GM19438 (cell line): Measurements from ENCODE around the gene ALX4.

ENCODE experiments used
- ATAC-seq: cut with Tn5 transposase; IDR thresholded peaks from one replicate; pipeline ENCODE4 v1.9.1; 2021; ENCODE audit warnings: low read depth; ENCODE audit not compliant: unreplicated experiment

The ALX4 gene

DNA sequence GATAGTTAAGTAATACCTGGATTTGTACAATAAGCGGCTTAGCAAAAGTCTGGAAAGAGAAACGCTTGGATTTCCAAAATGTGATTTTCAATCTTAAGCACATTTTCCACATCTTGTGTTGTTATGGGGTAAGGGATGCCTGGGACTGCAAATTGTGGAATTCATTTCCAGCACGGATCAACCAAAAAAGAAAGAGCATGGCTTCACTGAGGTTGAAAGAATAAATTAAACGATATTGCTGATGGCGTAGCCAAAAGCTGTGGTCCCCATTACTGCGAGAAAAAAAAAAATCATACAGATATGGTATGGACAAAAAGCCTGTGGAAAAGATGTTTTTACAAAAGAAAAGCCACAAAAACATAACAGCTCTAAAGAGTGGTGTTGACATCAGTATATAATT, 26.0 kb upstream of the ALX4 start:
- no peak for ATAC-seq

DNA sequence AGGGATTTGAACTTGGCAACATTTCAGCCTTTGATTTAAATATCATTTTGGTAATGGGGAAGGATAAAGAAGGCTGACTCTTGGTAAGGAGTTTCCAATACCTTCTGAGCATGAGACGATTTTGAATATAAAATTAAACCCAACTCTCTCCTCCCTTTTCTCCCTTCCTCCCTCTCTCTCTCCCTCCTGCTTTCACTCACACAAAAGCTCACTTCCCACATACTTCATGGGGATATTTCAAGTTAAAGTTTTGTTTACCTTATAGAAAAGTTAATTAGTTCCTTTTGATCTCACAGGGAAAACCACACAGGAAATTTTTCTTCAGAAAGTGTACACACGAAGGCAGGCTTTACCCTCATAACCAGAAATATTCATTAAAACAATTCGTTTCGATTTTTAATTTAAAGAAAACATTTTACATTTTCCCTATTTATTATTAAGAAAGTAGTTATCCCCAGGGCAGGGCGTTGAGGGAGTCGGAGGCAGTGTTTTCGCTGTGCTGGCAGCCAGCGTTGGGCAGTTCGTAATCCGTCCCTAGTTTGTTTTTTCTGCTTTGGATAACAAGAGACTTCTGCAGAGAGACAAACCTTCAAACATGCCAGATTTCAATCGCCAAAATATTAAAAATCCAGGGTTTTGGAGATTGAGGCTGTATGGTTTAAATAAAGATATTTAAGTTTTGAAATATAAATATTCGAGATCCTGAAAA, 25.3 kb upstream of the ALX4 start:
- no peak for ATAC-seq

DNA sequence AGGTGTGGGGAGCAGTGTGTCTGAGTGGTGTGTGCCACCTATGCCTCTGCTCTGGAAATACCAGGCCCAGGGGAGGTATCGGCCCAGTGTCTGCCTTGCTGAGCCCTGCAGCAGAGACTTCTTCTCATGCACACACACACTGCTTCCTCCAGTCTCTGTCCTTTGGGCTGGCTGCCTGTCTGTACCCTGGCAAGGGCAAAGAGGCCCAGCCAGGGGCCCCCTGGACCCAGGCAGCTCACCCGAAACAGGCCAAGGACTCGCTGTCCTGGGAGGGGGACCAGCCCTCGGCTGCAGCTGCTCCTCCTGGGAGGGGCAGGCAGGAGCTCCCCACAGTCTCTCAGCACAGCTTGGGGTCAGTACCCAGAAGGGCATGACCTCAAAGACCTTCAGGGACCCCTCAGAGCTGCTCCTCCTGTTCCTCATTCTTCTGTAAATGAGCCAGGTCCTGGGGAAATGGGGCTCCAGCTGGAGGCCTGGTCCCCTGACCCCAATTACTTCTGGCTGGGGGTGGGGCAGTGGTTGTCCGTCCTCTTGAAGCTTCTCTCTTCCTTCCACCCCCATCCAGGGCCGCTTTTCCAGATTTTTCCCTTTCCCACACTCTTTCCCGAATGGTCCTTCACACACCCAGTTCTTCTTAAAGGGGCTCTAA, 24.5 kb upstream of the ALX4 start:
- ATAC-seq, result no peak

DNA sequence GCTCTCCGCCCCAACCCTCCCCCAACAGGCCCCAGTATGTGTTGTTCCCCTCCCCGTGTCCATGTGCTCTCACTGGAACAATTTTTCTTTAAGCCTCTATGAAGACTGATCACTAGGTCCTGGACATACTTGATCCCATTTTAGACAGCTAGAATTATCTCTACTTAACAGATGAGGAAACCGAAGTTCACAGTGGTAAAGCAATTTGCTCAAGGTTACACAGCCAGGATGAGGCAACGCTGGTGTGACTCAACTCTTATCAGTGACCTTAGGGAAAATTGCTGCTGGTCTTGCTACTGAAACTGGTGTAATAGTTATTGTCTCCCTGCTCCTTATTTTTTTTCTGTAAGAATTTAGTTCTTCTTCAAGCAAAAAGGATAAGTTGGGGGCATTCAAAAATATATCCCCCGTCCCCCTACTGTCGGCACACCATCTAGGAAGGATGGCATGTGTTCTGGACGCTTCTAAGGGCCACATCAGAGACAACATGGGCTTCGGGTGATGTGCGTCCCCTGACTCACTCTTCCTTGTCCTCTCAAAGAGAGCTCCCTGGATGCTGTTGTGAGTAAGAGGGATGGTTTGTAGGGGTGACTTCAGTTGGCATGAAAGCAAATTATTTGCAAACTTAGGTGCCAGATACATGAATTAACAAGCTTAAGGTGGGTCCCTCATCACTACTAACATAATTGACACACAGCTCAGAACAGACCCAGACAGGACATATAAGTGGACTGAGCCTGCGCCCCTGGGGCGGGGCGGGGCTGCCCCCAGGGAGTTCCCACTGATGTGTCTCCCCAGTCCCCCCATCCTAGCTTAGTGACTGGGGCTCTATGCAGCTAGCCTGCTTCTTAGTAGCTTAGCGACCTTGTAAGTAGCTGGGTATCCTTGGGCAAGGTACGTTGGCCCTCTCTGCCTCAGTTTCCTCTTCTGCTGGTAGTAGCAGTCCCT, 23.6 kb upstream of the ALX4 start:
- no peak for ATAC-seq

DNA sequence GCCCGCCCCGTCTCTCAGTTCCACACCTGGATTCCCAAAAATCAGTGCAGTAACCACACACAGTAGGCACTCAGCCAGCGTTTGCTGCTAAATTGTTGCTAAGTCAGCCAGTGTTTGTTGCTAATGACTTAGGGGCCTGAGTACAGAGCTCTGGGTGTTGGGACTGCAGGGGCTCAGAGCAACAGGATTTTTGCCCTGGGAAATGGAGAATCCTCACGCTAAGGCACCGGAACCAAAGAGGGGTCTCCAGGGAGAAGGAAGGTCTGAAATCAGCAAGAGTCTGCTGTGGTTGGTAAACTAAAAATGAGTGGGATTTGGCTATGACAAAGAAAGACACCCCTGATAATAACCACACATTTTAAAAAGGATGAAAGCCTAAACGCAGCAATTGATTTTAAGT, 22.7 kb upstream of the ALX4 start:
- ATAC-seq, result no peak

DNA sequence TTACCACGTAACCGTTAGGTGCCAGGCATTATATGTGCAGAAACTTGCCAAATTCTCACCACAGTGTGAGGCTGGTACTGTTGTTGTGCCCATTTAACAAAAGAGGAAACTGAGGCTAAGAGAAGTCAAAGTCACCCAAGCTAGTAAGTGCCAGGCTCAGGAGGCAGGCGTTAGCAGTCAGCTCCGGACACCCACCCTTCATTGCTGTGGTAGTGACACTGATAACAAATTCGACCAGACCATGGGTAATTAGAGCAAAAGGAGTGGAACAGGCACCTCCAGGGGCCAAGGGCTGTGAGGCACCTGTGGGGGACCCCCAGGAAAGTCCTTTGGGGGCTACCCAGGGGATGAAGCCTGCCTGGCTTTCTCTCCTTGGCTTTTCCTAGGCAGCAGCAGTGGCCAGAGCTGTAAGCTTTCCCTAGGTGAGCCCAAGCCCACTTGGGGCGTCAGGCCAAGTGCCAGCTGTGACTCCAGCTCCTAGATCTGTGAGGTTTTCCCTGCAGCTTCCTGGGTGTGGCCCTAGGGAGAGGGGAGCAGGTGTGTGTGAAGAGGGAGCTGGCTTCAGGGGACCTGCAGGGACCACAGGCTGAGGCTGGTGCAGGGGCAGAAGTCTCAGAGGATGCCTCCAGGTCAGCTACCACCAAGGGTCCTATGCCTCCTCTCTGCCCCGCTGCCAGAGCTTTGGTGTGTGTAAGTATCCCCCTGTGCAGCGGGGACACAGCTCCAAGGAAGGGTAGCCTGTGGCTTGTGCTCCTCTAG, 19.7 kb upstream of the ALX4 start:
- ATAC-seq, result no peak

DNA sequence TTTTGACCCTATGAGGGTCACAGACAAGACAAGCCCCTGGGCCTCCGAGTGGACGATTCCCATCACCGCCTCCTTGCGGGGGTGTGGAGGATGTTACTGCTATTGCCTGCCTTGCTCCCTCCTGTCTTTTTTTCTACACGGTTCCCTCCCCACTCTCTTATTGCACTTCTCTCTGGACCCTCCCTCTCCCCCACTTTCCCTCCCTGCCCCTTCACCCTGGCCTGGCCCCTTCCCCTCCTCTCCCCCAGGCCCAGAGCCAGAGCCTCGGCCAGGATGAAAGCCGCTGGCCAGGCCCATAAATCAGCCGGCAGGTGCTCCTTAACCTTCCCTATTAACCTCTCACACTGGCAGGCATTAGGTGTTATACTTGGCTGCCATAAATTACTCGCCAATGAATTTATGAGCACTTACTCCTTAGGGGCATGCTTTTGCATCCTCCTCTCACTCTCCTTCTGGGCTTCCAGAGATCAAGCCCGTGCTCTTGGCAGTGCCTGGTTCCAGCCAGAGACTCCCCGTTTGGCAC, 18.3 kb upstream of the ALX4 start:
- no peak for ATAC-seq

DNA sequence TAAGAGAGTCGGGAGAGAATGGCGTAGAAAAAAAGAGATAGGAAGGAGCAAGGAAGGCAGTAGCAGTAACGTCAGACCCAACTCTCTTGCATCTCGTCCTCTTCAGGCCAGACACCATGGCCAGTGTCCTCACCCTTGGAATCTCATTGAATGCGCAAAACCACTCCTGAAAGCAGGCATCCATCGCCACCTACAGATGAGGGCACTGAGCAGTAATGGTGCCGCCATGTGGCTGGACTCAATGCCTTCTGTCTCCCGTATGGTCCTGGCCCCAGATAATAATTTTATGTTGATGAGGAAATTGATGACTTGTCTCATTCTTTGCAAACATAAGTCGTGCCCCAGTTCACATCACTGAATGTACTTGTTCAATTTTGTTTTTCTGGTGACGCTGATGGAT, 17.8 kb upstream of the ALX4 start:
- no peak for ATAC-seq

DNA sequence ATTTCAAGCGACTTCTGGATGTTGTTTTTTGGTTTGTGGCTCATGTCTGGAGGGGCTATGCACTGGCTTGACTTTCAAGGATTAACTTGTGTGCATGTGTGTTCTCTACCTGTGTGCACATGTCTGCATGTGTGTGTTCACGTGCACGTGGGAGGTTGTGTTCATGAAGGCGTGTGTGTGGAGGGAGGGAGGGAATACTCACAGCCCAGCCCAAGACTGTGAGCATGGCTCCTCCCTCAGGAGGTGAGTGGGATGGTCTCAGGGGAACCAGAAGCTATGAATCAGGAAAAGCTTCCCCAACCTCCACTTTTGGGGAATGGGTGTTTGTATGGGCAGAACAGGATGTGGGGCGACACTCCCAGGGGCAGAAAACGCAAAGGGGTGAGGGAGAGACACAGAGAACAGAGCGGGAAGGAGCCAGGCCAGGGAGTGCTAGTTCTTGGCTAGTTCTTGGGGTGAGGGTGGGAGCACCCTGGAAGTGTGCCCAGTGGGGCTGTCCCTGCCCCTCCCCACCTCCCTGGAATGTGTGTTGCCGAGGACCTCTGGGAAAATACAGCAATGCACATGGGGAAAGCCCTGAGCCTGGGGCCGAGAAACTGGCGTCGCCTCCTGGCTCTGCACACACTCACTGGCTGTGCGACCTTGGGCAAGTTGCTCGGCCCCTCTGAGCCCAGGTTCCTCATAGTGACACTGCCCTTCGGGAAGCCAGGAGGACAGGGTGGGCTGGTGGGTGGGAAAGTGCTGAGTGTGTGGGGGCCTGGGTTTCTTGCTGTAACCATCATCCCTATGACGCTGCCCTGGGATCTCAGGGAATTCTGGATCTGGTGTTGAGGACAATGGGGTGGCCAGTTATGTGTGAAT, 16.9 kb upstream of the ALX4 start:
- ATAC-seq, result no peak

DNA sequence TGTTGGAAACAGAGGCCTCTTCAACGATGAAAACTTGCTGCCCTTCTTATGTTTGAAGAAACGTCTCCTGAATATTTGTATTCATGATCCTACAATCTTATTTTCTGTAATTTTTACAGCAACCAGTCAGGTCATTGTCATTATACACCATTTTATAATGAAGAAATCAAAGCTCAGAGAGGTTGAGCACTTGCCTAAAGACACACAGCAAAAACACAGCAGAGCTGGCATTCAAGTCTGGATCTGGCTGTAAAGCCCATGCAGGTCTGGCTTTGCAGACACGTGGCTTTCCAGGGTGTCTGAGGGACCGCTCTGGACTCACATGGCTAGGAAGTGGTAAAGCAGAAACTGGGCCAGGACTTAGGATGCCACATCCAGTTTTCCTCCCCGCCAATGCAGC, 15.8 kb upstream of the ALX4 start:
- ATAC-seq, result no peak

DNA sequence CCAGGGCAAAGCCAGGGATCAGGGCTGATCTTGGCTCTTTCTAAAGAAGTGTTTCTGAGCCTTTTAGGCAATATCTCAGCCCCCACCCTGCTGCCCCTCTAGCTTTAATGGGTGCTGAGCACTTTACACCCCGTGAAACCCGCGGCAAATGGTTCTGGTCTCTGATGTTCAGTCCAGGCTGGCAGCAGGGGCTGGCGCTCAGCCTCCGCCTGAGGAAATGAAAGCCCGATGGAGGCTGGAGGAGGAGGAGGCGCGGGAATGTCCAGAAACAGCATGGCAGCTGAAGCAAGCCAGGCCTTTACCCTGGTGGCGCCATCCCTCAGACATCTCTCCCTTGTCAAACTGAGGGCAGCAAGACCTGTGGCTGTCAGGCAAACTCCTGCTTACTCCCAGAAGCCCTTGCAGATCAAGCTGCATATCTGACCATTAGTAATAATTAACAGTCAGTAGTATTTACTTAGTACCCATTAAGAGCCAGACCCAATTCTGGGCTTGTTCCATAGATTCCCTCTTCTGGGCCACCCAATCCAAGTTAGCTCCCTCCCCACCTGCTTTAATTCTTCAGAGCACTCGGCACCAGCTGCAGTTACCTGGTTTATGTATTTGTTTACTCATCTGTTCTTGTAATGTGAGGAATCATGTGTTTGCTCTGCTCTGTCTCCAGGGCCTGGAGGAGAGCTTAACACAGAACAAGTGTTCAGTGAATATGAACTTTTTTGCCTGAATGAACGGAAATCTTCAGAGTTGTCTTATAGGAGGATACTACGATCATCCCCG, 15.0 kb upstream of the ALX4 start:
- ATAC-seq, result no peak

DNA sequence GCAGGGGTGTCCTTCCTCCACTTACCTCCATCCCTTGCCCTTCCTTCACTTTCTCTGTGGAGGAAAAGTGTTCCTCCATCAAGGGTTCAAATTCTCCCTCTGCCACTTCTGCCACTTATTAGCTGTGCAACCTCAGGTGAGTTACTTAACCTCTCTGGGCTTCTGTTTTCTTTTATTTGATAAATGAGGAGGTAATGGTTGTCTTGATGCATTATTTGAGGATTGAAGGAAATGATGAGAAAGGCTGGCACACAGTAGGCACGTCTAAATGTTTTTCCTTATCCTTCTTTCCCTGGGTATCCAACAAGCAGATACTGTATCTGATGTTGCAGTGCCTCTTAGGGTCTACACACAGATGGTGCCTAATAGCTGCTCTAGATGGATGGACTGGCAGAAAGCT, 14.3 kb upstream of the ALX4 start:
- no peak for ATAC-seq

DNA sequence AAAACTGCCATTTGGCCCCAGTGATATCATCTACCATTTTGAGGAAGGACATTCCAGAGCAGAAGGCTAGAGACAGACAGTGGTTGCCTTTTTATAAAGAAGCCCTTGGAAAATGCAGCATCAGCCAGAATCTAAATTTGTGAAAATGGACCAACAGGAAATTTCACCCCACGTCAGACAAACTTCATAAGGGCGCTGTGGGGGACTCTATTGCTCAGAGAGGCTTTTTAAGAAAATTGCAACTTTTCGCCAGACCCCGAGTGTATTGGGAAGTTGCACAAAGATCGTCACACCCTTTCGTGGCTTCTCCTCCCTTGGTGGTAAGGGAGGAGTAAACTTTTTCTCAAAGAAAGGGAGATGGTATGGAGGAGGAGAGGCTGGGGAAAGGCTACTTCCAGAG, 12.3 kb upstream of the ALX4 start:
- no peak for ATAC-seq

DNA sequence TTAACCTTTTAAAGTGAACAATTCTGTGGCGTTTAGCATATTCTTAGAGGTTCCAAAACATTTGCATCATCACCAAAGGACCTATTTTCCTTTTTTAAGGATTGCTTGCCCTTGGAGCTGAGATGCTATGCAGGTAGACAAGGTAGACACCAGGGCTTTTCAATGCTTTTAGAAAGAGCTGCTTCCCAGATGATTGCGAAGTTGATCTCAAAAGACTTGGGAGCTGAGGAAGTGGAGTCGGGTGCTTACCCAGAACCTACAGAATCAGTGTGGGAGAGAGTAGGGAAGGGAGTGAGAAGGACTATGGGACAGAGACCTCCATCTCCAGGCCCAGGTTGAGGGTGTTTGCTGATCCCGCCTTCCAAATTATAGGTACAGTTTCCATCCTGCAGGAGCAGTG, 11.1 kb upstream of the ALX4 start:
- no peak for ATAC-seq

DNA sequence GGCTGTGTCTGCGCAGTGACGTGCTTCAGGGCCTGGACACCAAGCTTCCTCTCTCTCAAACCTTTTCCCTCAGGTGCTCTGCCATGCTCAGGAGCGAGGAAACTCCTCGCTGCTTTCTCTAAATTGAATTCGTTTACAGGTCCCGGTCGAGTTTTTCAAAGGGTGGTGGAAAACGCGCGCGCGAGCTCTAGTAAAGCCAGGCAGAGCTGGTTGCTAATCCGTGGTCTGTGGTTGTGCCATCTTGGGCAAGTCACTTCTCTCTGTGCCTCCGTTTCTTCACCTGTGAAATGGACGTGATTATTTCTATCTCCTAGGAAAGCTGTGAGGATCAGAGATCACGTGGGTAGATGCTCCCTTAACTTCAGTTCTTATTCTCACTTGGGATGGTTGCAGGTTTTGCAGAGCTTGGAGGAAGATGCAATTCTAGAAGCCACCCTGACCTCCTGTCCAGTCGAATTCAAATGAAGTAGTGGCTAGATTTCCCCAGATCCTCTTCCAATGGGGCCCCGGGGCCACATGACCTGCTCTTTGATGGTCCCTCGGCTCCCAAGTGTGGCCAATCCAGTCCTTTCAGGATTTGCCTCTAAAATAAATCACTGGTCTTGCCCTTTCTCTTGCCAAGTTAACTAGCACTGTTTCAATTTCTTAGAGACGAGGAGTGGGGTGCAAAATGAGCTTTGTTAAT, 10.5 kb upstream of the ALX4 start:
- ATAC-seq, result no peak

DNA sequence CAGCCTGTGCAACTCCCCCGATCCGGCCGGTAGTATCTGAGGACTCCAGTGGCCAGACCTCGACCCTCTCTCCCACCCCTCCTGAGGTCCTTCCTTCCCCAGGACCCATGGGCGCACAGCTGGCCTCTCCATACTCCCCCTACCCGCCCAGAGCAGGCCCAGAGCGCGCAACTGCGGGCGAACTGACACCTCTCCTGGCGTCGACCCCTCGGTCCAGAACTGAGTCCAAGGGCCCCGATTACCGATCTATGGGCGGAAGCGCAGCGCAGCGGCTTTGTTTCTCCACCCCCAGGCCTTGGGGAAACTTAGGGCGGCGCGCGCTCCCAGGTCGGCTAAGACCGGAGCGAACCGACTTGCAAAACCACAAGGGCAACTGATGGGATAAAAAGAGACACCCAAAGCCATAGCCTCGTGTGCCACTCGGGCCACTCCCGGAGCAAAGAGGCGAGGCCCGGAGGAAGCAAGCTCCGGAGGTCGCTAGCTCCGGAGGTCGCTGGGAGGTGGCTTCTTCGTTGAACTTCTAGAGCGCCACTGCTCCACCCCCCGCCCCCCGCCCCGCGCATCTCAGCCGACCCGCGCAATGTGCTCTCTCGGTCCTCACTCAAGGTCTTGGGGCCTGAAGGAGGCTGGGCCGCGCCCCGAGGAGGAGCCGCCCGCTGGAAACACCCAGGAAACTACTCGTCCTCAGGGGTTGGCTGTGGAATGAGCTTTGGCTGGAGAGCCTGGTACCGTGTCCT, 9.8 kb upstream of the ALX4 start:
- no peak for ATAC-seq

DNA sequence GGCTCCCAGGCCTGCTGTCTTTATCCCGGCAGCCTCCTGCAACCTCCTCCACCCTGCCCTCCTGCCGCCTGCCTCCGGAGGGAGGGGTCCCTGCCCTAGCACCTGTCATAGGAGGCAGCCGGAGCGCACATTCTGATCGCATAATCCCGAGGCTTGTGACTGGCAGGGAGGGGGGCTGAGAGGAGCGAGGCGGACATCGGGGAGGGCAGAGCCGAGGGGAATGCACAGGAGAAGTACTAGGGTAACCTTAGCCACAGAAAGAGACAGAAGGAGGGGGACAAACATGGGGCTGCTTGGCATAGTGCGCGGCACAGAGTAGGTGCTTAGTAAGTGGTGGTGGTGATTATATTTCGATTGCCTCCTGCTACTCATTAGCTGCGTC, 9.2 kb upstream of the ALX4 start:
- no peak for ATAC-seq

DNA sequence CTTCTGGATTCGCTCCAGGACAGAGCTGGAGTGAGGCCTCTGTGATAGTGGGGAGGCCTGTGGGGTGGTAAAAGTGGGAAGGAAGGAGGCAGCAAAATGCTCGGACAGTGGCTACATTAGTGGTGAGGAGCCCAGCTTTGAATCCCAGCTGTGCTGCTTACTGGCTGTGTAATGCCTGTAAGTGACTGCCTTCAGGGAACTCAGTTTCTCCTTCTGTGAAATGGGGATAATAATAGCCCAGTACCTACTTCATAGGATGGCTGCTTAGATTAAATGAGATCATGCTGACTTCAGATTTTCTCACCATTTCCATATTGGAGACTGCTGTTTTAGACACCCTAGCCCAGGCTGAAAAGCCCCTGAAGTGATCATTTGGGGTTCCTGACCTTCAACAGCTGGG, 8.4 kb upstream of the ALX4 start:
- no peak for ATAC-seq
